Neural crest cell (in vitro differentiated cells): Measurements from ENCODE around the gene PFDN5. TPM values are rescaled to one million over a fixed set of nuclear protein-coding genes. Genes with fewer than 3 reads are reported as not detected.
A peak's percentile ranks its signal among the peaks of the same experiment; 100 is the strongest.

Source experiments
- DNase-seq: peaks from one replicate; pipeline ENCODE4 v3.0.0; 2021; ENCODE audit warnings: low read depth, mixed read lengths, low spot score
- H3K27ac Mint-ChIP-seq: one replicate; pipeline ENCODE4 v1.8.0; 2021; ENCODE audit warnings: mild to moderate bottlenecking, mixed read lengths; ENCODE audit not compliant: unreplicated experiment
- H3K27me3 Mint-ChIP-seq: 2 replicates; pipeline ENCODE4 v1.8.0; 2021; ENCODE audit warnings: low read depth, mild to moderate bottlenecking, mixed read lengths
- H3K36me3 Mint-ChIP-seq: 2 replicates; pipeline ENCODE4 v1.8.0; 2021; ENCODE audit warnings: low read depth, mild to moderate bottlenecking, mixed read lengths
- H3K4me1 Mint-ChIP-seq: 2 replicates; pipeline ENCODE4 v1.8.0; 2021; ENCODE audit warnings: mixed read lengths
- H3K4me3 Mint-ChIP-seq: one replicate; pipeline ENCODE4 v1.8.0; 2021; ENCODE audit warnings: mild to moderate bottlenecking, mixed read lengths
- H3K9me3 Mint-ChIP-seq: 2 replicates; pipeline ENCODE4 v1.8.0; 2021; ENCODE audit warnings: mixed read lengths
- CTCF ChIP-seq: fragments of 200-600 bp; sonication (generic); conservative IDR thresholded peaks from 2 replicates; pipeline ENCODE4 v1.5.0; 2021; ENCODE audit warnings: antibody characterized with exemption, mild to moderate bottlenecking
- total RNA-seq: library from RNA; stranded (reverse); gene quantifications from 2 replicates; pipeline ENCODE4 v1.2.1, GENCODE V29; 2021

Gene PFDN5
- total RNA-seq, 1 donor from 2014 or later = 326 TPM

GRCh38 chr12:53308276-53308675 is 12.9 kb downstream of the PFDN5 start:
- no peak for TF ChIP-seq CTCF
- H3K27me3 Mint-ChIP-seq = no peaks in the 10 kb centered on the region
- DNase-seq = no peak
- peaks cover 13% of the 10 kb centered on the region for H3K36me3 Mint-ChIP-seq
- no peaks in the 10 kb centered on the region for H3K9me3 Mint-ChIP-seq
- no peak overlapping the region for H3K27ac Mint-ChIP-seq
- peak overlapping the region; percentile 29 for H3K4me3 Mint-ChIP-seq
- H3K4me1 Mint-ChIP-seq = no peaks in the 10 kb centered on the region

- no peak for TF ChIP-seq CTCF
- Mint-ChIP-seq H3K4me3 (no peak overlapping the region), H3K27me3 (no peaks in the 10 kb centered on the region), H3K36me3 (peaks cover 5% of the 10 kb centered on the region), H3K4me1 (no peaks in the 10 kb centered on the region), H3K9me3 (no peaks in the 10 kb centered on the region), H3K27ac (no peak overlapping the region)
- no peak for DNase-seq
Measured at GRCh38 chr12:53313996-53314395, 18.7 kb downstream of the PFDN5 start.

GRCh38 chr12:53320352-53321195 is 25.2 kb downstream of the PFDN5 start:
- Mint-ChIP-seq H3K27me3 (no peaks in the 10 kb centered on the region), H3K9me3 (no peaks in the 10 kb centered on the region), H3K36me3 (peaks cover 5% of the 10 kb centered on the region), H3K27ac (peak overlapping the region; percentile 99), H3K4me3 (peak overlapping the region; percentile 97), H3K4me1 (peaks cover 33% of the 10 kb centered on the region)
- no peak for DNase-seq
- no peak for TF ChIP-seq CTCF

- TF ChIP-seq CTCF = no peak
- no peak for DNase-seq
- Mint-ChIP-seq H3K4me1 (peaks cover 47% of the 10 kb centered on the region), H3K4me3 (peak overlapping the region; percentile 80), H3K27ac (no peak overlapping the region), H3K36me3 (no peaks in the 10 kb centered on the region), H3K9me3 (no peaks in the 10 kb centered on the region), H3K27me3 (peaks cover 5% of the 10 kb centered on the region)
Measured at GRCh38 chr12:53324113-53324778, 28.9 kb downstream of the PFDN5 start.

GRCh38 chr12:53324779-53325510 is 29.6 kb downstream of the PFDN5 start:
- Mint-ChIP-seq H3K27me3 (peaks cover 5% of the 10 kb centered on the region), H3K4me1 (peaks cover 47% of the 10 kb centered on the region), H3K36me3 (no peaks in the 10 kb centered on the region), H3K4me3 (peak overlapping the region; percentile 80), H3K9me3 (no peaks in the 10 kb centered on the region), H3K27ac (no peak overlapping the region)
- peak; percentile 77 for TF ChIP-seq CTCF
- peak; percentile 83 for DNase-seq
